Esophagus muscularis mucosa (tissue), 3 donors: ENCODE data around the gene L3MBTL1.

Experiments used
- CTCF ChIP-seq, 3 experiments: fragments of 200-600 bp in 2 of 3; fragments of 450-650 bp in 1 of 3; sonication (generic) in 2 of 3; IDR thresholded peaks; one replicate each; pipeline ENCODE4 v1.5.1; 2017 to 2019; ENCODE audit warnings: antibody characterized with exemption in 3 of 3, mild to moderate bottlenecking in 2 of 3, moderate library complexity in 1 of 3
- POLR2A ChIP-seq: fragments of 450-650 bp; IDR thresholded peaks from one replicate; pipeline ENCODE4 v1.6.1; 2017; ENCODE audit warnings: antibody characterized with exemption, moderate library complexity, mild to moderate bottlenecking, low read depth
- POLR2AphosphoS5 ChIP-seq, 2 donors: sonication (generic); formaldehyde crosslinking; IDR thresholded peaks; one replicate each; pipeline ENCODE4 v1.6.1; 2017; ENCODE audit warnings: antibody characterized with exemption in 2 of 2

GRCh38 chr20:43583982-43584432 lies 76.5 kb downstream of the L3MBTL1 start:
- TF ChIP-seq CTCF (IDR thresholded peaks at IDR 0.05): no peak
- TF ChIP-seq POLR2A: no peak
- no peak for TF ChIP-seq POLR2AphosphoS5 (IDR thresholded peaks at IDR 0.05)
